ENCODE data around the gene CYP27A1. TPM values are rescaled to one million over a fixed set of nuclear protein-coding genes. Genes with fewer than 3 reads are reported as not detected.

Gene CYP27A1
- total RNA-seq, 1 donor, result 4.7 TPM

- no peak overlapping the region for H3K4me3 ChIP-seq (ENCODE audit: low read depth, low read length)
- no peak for DNase-seq (ENCODE audit: low read depth)
- no peak for TF ChIP-seq CTCF (IDR thresholded peaks at IDR 0.05; ENCODE audit: insufficient read depth, low read depth, low read length)
Observed at GRCh38 chr2:218827701-218828476, 45.9 kb downstream of the CYP27A1 start.

- no peak for TF ChIP-seq CTCF (IDR thresholded peaks at IDR 0.05; ENCODE audit: insufficient read depth, low read depth, low read length)
- no peak overlapping the region for H3K4me3 ChIP-seq (ENCODE audit: low read depth, low read length)
- no peak for DNase-seq (ENCODE audit: low read depth)
Observed at GRCh38 chr2:218828477-218828778, 46.5 kb downstream of the CYP27A1 start.

GRCh38 chr2:218829868-218830451 is 48.0 kb downstream of the CYP27A1 start:
- no peak overlapping the region for H3K4me3 ChIP-seq (ENCODE audit: low read depth, low read length)
- TF ChIP-seq CTCF (IDR thresholded peaks at IDR 0.05; ENCODE audit: insufficient read depth, low read depth, low read length), result no peak
- DNase-seq (ENCODE audit: low read depth), result no peak

GRCh38 chr2:218830526-218831306 is 48.8 kb downstream of the CYP27A1 start:
- H3K4me3 ChIP-seq (ENCODE audit: low read depth, low read length), result no peak overlapping the region
- TF ChIP-seq CTCF (IDR thresholded peaks at IDR 0.05; ENCODE audit: insufficient read depth, low read depth, low read length), result no peak
- DNase-seq (ENCODE audit: low read depth), result no peak

GRCh38 chr2:218831378-218831990 is 49.5 kb downstream of the CYP27A1 start, which contains the start of gene PRKAG3:
TSS of gene PRKAG3 (minus strand) at chr2:218831803.
- DNase-seq (ENCODE audit: low read depth), result no peak
- H3K4me3 ChIP-seq (ENCODE audit: low read depth, low read length), result no peak within 1 kb of the TSS
- TF ChIP-seq CTCF (IDR thresholded peaks at IDR 0.05; ENCODE audit: insufficient read depth, low read depth, low read length), result no peak

- no peak overlapping the region for H3K4me3 ChIP-seq (ENCODE audit: low read depth, low read length)
- DNase-seq (ENCODE audit: low read depth), result no peak
- no peak for TF ChIP-seq CTCF (IDR thresholded peaks at IDR 0.05; ENCODE audit: insufficient read depth, low read depth, low read length)
Observed at GRCh38 chr2:218832081-218832480, 50.1 kb downstream of the CYP27A1 start.

All from fibroblast of villous mesenchyme (primary cell).